Measurements from ENCODE around the gene MRPS25.

Gene MRPS25

DNA sequence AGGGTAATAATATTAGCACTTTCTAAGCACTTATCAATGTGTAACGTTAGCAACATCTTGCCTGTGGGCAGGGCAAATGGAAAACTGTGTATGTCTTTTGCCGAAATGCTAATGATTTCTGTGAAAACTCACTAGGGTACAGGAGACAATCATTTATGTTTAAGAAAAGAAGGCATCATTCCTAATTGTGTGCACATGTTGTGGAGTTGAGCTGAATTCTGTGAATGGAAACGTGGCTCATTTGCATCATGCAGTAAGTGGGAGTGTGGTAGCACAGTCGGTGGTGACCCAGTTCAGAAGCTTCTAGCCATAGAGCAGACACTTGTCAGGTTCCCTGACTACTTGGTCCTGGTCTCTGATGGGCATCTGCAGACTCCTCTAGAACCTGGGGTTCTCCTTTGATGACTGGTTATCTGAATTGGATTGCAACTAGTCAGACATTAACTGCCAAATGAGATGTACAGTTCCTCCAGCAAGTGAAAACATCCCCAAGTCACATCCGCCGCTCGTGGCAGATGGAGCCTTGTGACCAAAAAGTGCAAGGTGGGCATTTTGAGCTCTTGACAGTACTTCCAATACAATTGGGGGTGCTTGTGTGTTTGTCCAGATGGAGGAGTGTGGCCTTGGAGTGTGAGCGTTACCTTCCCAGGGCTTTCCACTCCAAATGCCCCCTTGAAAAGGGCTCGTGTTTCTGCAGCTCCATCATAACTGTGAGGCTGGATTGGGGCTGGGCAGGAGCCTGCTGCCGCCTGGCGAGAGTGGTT is 21.5 kb downstream of the MRPS25 start:
- H3K4me3 ChIP-seq (ENCODE audit: low read length) = no peak overlapping the region
- no peak for TF ChIP-seq ZNF274 (IDR thresholded peaks at IDR 0.05; ENCODE audit: low read depth, low read length)

DNA sequence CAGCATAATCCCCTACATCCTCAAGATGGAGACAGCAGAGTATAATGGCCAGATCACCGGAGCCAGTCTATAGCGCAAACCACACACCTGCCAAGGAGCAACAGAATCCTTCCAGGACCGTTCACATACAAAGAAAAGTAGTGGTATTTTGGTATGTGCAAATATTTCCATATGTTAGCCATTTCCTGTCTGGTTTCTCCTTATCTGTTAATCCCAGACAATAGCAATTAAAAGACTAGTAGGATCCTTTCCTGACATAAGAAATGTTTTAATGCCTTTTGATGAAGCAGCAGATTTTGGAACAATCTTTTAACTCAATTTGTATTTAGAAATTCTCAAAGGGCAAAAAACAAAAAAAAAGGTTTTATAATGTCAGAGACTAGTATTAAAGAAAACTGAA is 22.2 kb downstream of the MRPS25 start:
- no peak overlapping the region for H3K4me3 ChIP-seq (ENCODE audit: low read length)
- no peak for TF ChIP-seq ZNF274 (IDR thresholded peaks at IDR 0.05; ENCODE audit: low read depth, low read length)

DNA sequence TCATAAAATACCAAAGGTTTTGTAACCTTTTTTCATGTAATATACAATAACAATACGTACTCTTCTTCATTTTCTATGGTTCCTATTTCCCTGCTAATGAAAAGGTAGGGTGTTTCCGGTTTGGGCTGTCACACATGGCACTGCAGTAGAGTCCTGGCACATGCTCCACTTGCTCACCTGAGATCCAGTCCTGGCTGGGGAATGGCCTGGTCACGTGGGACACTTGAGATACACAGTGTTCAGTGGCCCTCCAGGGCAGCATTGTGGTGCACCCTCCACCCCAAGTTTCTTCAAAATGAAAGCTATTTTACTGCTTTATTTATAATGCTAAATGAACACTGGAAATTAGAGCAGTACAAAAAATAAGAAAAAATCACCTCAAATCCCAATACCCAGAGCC is 23.2 kb downstream of the MRPS25 start:
- no peak for TF ChIP-seq ZNF274 (IDR thresholded peaks at IDR 0.05; ENCODE audit: low read depth, low read length)
- H3K4me3 ChIP-seq (ENCODE audit: low read length) = no peak overlapping the region

DNA sequence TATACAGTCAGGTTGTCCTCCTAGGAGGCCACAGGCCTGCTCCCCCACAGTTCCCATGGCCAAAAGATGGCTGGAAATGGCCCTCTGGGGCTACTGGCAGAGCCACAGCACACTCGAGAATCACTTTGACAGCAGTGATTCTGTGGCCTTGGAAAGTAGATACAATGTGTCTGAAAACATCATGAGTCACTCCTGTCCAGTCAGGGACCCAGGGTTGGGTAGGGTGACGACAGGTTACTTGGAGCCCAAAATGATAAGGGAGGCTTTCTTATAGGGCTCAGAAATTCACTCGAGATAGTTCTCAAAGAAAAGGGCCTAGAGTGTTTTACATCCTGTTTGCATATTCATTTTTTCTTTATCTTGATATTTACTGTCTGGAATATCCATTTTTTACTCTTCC is 24.3 kb downstream of the MRPS25 start:
- H3K4me3 ChIP-seq (ENCODE audit: low read length) = no peak overlapping the region
- no peak for TF ChIP-seq ZNF274 (IDR thresholded peaks at IDR 0.05; ENCODE audit: low read depth, low read length)

DNA sequence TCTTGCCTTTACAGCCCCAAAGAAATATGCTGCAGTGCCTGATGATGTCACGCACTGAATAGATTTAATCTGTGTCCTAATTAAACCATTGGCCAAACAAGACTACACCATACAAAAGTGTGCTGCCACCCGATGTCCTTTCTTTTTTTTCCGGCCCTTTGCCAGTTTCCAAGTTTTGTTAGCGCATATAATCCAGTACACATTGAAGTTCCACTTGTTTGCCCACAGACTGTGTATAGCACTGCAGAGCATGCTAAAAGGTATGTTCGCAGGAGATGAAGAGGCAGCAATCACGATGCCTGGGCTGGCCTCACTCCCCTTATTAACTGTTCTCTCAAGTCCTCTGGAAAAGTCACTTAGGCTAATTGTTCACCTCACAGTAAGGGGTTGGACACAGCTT is 26.8 kb downstream of the MRPS25 start:
- no peak for TF ChIP-seq ZNF274 (IDR thresholded peaks at IDR 0.05; ENCODE audit: low read depth, low read length)
- H3K4me3 ChIP-seq (ENCODE audit: low read length) = no peak overlapping the region

DNA sequence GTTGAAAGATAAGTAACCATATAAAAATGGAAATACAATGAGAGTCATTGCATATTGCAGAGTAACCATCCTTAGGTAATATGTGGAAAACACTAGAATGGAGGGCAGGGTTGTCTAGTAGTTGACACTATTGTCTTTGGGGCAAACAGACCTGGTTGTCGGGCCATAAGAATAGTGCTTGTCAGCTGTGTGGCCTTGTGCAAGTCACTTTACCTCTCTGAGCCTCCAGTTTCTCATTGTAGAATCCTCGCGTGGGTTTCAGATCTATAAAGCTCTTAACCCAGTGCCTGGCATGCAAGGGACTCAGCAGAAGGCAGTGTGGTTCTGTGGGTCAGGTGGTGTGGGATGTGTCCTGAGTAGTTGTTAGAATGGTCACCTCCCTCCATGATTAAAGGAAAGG is 32.0 kb downstream of the MRPS25 start:
- TF ChIP-seq ZNF274 (IDR thresholded peaks at IDR 0.05; ENCODE audit: low read depth, low read length) = no peak
- H3K4me3 ChIP-seq (ENCODE audit: low read length) = no peak overlapping the region

DNA sequence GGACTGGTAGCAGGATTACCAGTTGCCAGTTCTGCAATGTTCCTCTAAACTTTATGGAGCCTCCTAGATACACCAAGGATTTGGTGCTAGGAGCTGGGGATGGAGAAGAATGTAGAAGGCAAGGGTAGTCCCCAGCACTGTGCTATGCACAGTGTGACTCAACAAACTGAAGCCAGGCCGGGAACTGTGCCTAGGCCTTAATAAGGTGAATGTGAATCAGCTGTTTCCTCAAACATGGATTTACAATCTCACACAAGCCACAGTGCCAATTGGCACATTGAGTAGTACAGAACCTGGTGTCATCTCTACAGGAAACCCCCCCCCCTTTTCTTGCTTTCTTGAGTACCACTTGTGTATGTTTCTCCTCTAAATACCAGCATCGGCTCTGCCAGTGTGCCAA is 32.5 kb downstream of the MRPS25 start:
- no peak overlapping the region for H3K4me3 ChIP-seq (ENCODE audit: low read length)
- no peak for TF ChIP-seq ZNF274 (IDR thresholded peaks at IDR 0.05; ENCODE audit: low read depth, low read length)

DNA sequence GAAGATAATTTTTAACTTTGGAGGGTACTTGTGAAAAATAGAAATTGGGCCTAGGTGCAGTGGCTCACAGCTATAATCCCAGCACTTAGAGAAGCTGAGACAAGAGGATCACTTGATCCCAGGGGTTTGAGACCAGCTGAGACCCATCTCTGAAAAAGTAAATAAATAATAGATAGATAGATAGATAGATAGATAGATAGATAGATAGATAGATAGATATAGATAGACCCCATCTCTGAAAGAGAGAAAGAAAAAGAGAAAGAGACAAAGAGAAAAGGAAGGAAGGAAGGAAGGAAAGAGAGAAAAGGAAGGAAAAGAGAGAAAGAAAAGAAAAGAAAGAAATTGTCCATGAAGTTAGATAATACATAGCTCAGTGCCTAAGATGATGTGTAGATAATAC is 35.5 kb downstream of the MRPS25 start:
- no peak for TF ChIP-seq ZNF274 (IDR thresholded peaks at IDR 0.05; ENCODE audit: low read depth, low read length)
- H3K4me3 ChIP-seq (ENCODE audit: low read length) = no peak overlapping the region

DNA sequence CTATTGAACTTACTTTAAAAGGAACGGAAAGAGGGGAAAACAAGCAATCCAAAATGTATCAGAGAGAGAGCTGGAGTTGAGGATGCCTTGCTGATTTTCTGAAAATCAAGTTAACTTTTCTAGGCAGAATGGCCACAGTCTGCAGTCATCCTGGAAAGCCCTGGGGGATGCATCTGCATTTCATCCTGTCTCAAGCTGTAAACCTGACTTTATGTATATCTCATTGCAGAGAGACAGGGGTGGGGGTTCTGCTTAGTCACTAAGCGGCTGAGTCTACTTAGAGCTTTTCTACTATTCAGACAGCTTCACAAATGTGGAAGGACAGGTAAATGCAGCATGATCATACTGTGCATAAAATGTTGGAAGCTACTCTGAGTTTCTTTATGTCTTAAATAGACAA is 41.4 kb downstream of the MRPS25 start:
- no peak overlapping the region for H3K4me3 ChIP-seq (ENCODE audit: low read length)
- no peak for TF ChIP-seq ZNF274 (IDR thresholded peaks at IDR 0.05; ENCODE audit: low read depth, low read length)

DNA sequence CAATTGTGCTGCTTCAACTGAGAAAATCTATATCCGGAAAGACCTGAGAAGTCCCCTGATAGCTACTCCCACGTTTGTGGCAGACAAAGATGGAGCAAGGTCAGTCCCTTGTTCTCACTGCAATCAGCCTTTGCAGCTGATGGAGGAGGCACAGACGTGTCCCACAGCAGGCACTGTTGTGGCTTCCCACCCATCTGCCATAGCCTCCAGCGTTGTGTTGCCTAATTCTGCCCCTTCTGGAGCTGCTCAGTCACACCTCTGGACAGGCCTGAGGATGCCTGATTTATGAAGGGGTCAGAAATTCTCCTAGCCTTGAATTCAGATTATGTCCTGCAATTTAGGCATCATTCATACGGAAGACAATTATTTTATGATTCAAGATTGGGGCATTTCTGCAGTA is 41.9 kb downstream of the MRPS25 start:
- H3K4me3 ChIP-seq (ENCODE audit: low read length) = no peak overlapping the region
- TF ChIP-seq ZNF274 (IDR thresholded peaks at IDR 0.05; ENCODE audit: low read depth, low read length) = no peak

DNA sequence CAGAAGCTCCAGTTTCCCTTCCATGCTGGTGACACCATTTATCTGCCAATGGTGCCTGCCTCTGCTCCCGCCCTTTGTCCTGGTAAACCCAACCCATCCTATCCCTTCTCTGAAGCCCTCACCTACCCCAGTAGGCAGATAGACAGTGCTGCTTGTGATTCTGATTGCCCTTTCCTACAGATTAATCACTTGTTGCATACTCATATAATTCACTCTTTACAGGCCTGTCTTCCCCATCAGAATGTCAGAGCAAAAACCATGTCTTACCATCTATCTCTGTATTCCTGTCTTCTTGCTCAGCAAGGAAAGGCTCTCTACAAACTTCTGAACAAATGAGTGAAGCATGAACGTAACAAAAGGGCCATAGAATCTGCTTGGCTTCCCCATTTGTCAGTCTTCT is 47.9 kb downstream of the MRPS25 start:
- TF ChIP-seq ZNF274 (IDR thresholded peaks at IDR 0.05; ENCODE audit: low read depth, low read length) = no peak

DNA sequence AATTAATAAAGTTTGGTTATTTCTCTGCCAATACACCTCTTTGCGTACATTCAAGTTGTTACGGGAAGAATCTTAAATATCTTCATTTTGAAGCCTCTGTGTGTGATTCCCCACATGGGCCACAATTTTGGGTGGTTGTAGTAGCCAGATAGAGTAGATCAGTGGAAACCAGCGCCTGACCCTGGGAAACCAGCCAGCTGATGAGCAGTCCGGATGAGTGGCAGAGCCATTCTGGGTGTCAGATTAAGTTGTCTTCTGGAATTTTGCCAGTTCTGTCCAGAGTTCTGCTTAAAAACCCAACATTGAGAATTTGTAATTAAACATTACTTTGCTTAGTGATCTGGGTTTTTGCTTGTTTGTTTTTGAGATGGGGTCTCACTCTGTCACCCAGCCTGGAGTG is 49.7 kb downstream of the MRPS25 start:
- no peak overlapping the region for H3K4me3 ChIP-seq (ENCODE audit: low read length)
- TF ChIP-seq ZNF274 (IDR thresholded peaks at IDR 0.05; ENCODE audit: low read depth, low read length) = no peak

More for the DNA sequence above, 47.9 kb downstream of the MRPS25 start:
- H3K4me3 ChIP-seq (ENCODE audit: low read length) = no peak overlapping the region

DNA sequence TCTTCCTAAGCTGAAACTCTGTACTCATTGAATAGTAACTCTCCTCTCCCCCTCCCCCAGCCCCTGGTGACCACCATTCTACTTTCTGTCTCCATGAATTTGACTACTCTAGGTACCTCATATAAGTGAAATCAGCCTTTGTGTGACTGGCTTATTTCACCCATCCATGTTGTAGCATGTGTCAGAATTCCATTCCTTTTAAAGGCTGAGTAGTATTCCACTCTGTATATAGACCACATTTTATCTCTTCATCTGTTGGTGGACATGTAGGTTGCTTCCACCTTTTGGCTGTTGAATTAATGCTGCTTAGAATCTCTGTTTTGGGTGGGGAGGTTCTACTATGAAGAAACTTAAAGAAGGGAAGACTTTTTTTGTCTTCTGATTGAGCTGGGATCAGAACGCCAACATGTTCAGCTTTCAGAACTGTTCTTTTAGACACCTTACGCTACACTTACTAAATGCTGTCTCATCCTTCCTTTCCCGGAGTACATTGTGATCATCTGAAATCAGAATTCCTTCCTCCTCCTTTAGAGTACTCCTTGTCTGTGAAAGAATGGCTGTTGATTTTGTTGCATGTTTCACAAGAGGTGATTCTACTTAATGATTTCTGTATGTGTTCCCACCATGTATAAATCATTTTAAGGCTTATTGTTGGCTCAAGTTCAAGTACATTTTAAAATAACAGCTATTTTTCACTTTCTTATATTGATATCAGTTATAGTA is 50.3 kb downstream of the MRPS25 start:
- no peak overlapping the region for H3K4me3 ChIP-seq (ENCODE audit: low read length)
- no peak for TF ChIP-seq ZNF274 (IDR thresholded peaks at IDR 0.05; ENCODE audit: low read depth, low read length)

DNA sequence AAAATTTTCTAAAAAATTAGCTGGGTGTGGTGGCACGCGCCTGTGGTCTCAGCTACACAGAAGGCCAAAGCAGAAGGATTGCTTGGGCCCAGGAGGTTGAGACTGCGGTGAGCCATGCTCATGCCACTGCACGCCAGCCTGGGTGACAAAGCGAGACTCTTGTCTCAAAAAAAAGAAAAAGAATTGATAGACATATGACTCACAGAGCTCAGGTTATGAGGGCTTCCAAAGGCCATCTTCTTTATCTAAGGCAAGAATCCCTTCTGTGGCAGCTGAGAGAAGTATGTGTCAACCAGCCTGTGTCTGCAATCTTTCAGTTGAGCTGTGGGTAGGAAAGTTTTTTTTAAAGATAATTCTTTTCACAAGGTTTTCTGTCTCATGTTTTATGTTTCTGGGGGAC is 53.9 kb downstream of the MRPS25 start:
- no peak for TF ChIP-seq ZNF274 (IDR thresholded peaks at IDR 0.05; ENCODE audit: low read depth, low read length)
- no peak overlapping the region for H3K4me3 ChIP-seq (ENCODE audit: low read length)

DNA sequence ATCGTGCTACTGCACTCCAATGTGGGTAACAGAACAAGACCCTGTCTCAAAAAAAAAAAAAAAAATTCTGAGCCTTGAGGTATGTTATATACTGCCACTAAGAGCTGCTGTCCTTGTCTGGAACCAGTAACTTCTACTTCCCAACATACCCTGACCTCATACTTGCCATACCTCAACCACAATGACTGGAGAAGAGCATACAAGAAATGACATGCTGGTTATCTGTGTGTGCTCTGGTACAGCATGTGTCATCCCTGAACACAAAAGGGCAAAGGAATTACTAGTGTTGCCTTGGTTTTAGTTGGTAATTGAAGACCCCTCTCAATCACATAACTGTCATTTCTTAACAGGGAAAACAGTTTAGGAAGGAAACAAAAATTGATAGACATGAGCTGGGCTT is 54.5 kb downstream of the MRPS25 start:
- TF ChIP-seq ZNF274 (IDR thresholded peaks at IDR 0.05; ENCODE audit: low read depth, low read length) = no peak
- H3K4me3 ChIP-seq (ENCODE audit: low read length) = no peak overlapping the region
